AG04449 (cell line): ENCODE measurements around the gene CDYL.
"Not testable (repeated sequence)": the region's sequence is repeated elsewhere in the genome, so short reads cannot be mapped to it uniquely, and the experiment has no call there.

ENCODE experiments used
- CTCF ChIA-PET: fragments of 350-600 bp; formaldehyde crosslinking; extraction: SDS; loops from one replicate; lab custom pipeline; 2021; ENCODE audit warnings: antibody characterized with exemption; lab: Yijun Ruan, JAX
- POLR2A ChIA-PET: fragments of 400-600, 350-600 bp; formaldehyde crosslinking; extraction: SDS; loops from one replicate; lab custom pipeline; 2020; ENCODE audit warnings: antibody characterized with exemption, inconsistent platforms; lab: Yijun Ruan, JAX
- DNase-seq: peaks from one replicate; pipeline ENCODE4 v3.0.0-alpha.2; 2010; ENCODE audit warnings: low read depth, low spot score
- H3K4me3 ChIP-seq: 2 replicates; pipeline ENCODE4 v1.5.1; 2011; ENCODE audit warnings: low read depth, mild to moderate bottlenecking, control low read depth, low read length
- CTCF ChIP-seq: IDR thresholded peaks from one replicate; pipeline ENCODE4 v1.5.1; 2011; ENCODE audit warnings: mild to moderate bottlenecking, moderate library complexity, low read length, control low read depth, inconsistent platforms; ENCODE audit not compliant: insufficient read depth; ENCODE audit errors: missing control alignments

CDYL gene

GRCh38 chr6:4819706-4820283 lies 43.6 kb downstream of the CDYL start:
- TF ChIP-seq CTCF = no peak
- no peak overlapping the region for H3K4me3 ChIP-seq
- POLR2A ChIA-PET = interaction anchor here (0.6 to 0.7 kb wide), 2 partner anchors 18 to 54 kb away, joined by 3 read pairs; no protein-coding TSS in a partner anchor
- DNase-seq = no peak
- CTCF ChIA-PET = interaction anchor here (1.0 kb wide), 1 partner anchor 9 kb away, joined by 3 read pairs; no protein-coding TSS in a partner anchor

- CTCF ChIA-PET = no interaction called here
- no peak overlapping the region for H3K4me3 ChIP-seq
- DNase-seq = no peak
- POLR2A ChIA-PET = no interaction called here
- TF ChIP-seq CTCF = no peak
Measured at GRCh38 chr6:4820704-4821276, 44.6 kb downstream of the CDYL start.

- H3K4me3 ChIP-seq = no peak overlapping the region
- POLR2A ChIA-PET = no interaction called here
- no peak for DNase-seq
- TF ChIP-seq CTCF = no peak
- CTCF ChIA-PET = no interaction called here
Measured at GRCh38 chr6:4822476-4822875, 46.3 kb downstream of the CDYL start.

- DNase-seq = no peak
- no peak for TF ChIP-seq CTCF
- POLR2A ChIA-PET = no interaction called here
- H3K4me3 ChIP-seq = no peak overlapping the region
- CTCF ChIA-PET = interaction anchor here (0.6 to 2.2 kb wide), 3 partner anchors 17 to 203 kb away, joined by 3 to 4 read pairs (median 3); no protein-coding TSS in a partner anchor
Measured at GRCh38 chr6:4828187-4828698, 52.0 kb downstream of the CDYL start.

GRCh38 chr6:4829089-4829488 lies 52.9 kb downstream of the CDYL start:
- ChIA-PET CTCF (no interaction called here), POLR2A (interaction anchor here (0.6 kb wide), 1 partner anchor 21 kb away, joined by 3 read pairs; no protein-coding TSS in a partner anchor)
- no peak overlapping the region for H3K4me3 ChIP-seq
- DNase-seq = no peak
- no peak for TF ChIP-seq CTCF

GRCh38 chr6:4835540-4835939 lies 59.3 kb downstream of the CDYL start:
- DNase-seq, CTCF ChIA-PET, H3K4me3 ChIP-seq, POLR2A ChIA-PET: not testable (repeated sequence)
